Mononuclear cell (primary cell): ENCODE data around the gene TTC28. TPM values are rescaled to one million over a fixed set of nuclear protein-coding genes. Genes with fewer than 3 reads are reported as not detected.
"Not testable (repeated sequence)": the region's sequence is repeated elsewhere in the genome, so short reads cannot be mapped to it uniquely, and the experiment has no call there.

Experiments used
- H3K27me3 ChIP-seq: 2 replicates; pipeline ENCODE4 v1.6.0; 2011; ENCODE audit warnings: low read length, control low read depth; ENCODE audit not compliant: insufficient read depth
- H3K4me1 ChIP-seq: 2 replicates; pipeline ENCODE4 v1.5.1; 2011; ENCODE audit warnings: mild to moderate bottlenecking, low read length, control low read depth; ENCODE audit not compliant: insufficient read depth
- H3K4me3 ChIP-seq: 2 replicates; pipeline ENCODE4 v1.5.1; 2011; ENCODE audit warnings: mild to moderate bottlenecking, low read length, moderate library complexity
- H3K9me3 ChIP-seq: 2 replicates; pipeline ENCODE4 v1.5.1; 2011; ENCODE audit warnings: low read depth, mild to moderate bottlenecking, control low read depth, low read length
- total RNA-seq: library from RNA; depleted of rRNA; stranded (reverse); fragments of >200 nt; gene quantifications from one replicate; pipeline ENCODE4 v1.2.3, GENCODE V29; 2012

The TTC28 gene
- total RNA-seq, 1 donor = 1.5 TPM

GRCh38 chr22:28477556-28477955, 202.1 kb downstream of the TTC28 start:
- Histone ChIP-seq H3K9me3 (no peaks in the 10 kb centered on the region), H3K27me3 (no peaks in the 10 kb centered on the region), H3K4me1 (no peaks in the 10 kb centered on the region), H3K4me3 (no peak overlapping the region)

GRCh38 chr22:28474330-28474729, 205.3 kb downstream of the TTC28 start:
- no peak overlapping the region for H3K4me3 ChIP-seq
- no peaks in the 10 kb centered on the region for H3K27me3 ChIP-seq
- H3K4me1 ChIP-seq = no peaks in the 10 kb centered on the region
- no peaks in the 10 kb centered on the region for H3K9me3 ChIP-seq

DNA sequence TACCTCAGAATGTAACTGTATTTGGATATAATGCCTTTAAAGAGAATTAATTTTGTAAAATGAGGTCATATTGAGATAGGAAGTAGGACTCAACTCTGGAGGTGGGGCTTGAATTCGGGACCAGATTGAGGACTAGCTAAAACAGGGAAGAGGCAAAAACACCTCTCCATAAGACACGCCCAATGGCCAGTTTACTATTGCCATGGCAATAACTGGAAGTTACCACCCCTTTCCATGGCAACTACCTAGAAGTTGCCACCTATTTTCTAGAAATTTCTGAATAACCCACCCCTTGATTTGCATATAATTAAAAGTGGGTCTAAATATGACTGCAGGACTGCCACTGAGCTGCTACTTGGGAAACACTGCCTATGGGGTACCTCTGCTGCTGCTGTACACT, 206.4 kb downstream of the TTC28 start:
- Histone ChIP-seq H3K4me3 (no peak overlapping the region), H3K27me3 (no peaks in the 10 kb centered on the region), H3K9me3 (no peaks in the 10 kb centered on the region), H3K4me1 (no peaks in the 10 kb centered on the region)

DNA sequence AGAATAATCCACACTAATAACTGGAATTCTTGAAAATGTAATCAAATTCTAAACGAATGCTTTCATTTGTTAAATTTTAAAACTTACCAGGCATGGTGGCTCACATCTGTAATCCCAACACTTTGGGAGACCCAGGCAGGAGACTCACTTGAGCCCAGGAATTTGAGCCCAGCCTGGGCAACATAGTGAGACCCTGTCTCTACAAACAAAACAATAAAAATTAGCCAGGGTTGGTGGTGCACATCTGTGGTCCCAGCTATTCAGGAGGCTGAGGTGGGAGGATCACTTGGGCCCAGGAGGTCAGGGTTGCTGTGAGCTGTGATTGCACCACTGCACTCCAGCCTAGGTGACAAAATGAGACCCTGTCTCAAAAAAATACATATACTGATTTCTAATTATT, 212.6 kb downstream of the TTC28 start:
- not testable (repeated sequence) for H3K9me3 ChIP-seq, H3K4me1 ChIP-seq, H3K27me3 ChIP-seq, H3K4me3 ChIP-seq

DNA sequence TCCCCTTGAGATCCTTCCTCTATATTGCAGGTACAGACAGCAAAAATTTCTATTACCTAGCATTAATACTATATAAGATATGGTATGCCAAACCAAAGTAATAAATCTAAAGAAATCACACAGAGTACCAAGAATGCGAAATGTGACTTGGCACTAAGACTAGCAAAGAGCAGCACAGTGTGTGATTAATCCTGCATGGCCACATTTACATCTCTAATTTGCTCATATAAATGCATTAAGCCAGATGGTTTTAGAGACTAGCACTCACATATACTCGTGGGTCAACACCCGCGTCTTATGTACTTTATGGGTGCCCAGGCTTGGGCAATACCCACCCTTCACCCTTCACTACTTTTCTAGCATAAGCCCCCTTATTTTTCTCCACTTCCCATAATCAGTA, 213.2 kb downstream of the TTC28 start:
- Histone ChIP-seq H3K9me3 (no peaks in the 10 kb centered on the region), H3K4me1 (no peaks in the 10 kb centered on the region), H3K27me3 (no peaks in the 10 kb centered on the region), H3K4me3 (no peak overlapping the region)

- H3K4me1 ChIP-seq = no peaks in the 10 kb centered on the region
- H3K4me3 ChIP-seq = no peak overlapping the region
- H3K9me3 ChIP-seq = no peaks in the 10 kb centered on the region
- no peaks in the 10 kb centered on the region for H3K27me3 ChIP-seq
Observed at GRCh38 chr22:28465841-28466240, 213.8 kb downstream of the TTC28 start.

- no peaks in the 10 kb centered on the region for H3K4me1 ChIP-seq
- no peak overlapping the region for H3K4me3 ChIP-seq
- H3K27me3 ChIP-seq = no peaks in the 10 kb centered on the region
- H3K9me3 ChIP-seq = no peaks in the 10 kb centered on the region
Observed at GRCh38 chr22:28464127-28464526, 215.5 kb downstream of the TTC28 start.

DNA sequence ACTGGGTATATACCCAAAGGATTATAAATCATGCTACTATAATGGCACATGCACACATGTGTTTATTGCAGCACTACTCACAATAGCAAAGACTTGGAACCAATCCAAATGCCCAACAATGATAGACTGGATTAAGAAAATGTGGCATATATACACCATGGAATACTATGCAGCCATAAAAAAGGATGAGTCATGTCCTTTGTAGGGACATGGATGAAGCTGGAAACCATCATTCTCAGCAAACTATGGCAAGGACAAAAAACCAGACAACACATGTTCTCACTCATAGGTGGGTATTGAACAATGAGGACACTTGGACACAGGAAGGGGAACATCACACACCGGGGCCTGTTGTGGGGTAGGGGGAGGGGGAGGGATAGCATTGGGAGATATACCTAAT, 216.2 kb downstream of the TTC28 start:
- H3K4me3 ChIP-seq, H3K27me3 ChIP-seq, H3K4me1 ChIP-seq, H3K9me3 ChIP-seq: not testable (repeated sequence)

DNA sequence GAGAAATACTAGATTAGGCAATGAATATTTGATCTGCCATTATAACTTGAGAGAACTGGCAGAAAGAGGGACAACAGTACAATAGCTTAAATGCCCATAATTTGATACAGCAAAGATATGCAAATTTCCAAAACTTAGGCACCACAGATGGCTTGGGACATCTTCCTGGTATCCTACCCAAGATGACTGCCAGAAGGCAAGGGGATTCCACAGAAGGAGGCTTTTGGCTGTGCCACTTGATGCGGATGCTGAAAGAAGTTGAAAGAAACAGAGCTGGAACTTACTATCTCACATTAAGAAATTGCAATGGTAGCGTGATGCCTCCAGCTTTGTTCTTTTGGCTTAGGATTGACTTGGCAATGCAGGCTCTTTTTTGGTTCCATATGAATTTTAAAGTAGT, 216.7 kb downstream of the TTC28 start:
- Histone ChIP-seq H3K4me1 (no peaks in the 10 kb centered on the region), H3K9me3 (no peaks in the 10 kb centered on the region), H3K4me3 (no peak overlapping the region), H3K27me3 (no peaks in the 10 kb centered on the region)

- no peak overlapping the region for H3K4me3 ChIP-seq
- no peaks in the 10 kb centered on the region for H3K9me3 ChIP-seq
- H3K27me3 ChIP-seq = no peaks in the 10 kb centered on the region
- no peaks in the 10 kb centered on the region for H3K4me1 ChIP-seq
Observed at GRCh38 chr22:28462041-28462440, 217.6 kb downstream of the TTC28 start.

DNA sequence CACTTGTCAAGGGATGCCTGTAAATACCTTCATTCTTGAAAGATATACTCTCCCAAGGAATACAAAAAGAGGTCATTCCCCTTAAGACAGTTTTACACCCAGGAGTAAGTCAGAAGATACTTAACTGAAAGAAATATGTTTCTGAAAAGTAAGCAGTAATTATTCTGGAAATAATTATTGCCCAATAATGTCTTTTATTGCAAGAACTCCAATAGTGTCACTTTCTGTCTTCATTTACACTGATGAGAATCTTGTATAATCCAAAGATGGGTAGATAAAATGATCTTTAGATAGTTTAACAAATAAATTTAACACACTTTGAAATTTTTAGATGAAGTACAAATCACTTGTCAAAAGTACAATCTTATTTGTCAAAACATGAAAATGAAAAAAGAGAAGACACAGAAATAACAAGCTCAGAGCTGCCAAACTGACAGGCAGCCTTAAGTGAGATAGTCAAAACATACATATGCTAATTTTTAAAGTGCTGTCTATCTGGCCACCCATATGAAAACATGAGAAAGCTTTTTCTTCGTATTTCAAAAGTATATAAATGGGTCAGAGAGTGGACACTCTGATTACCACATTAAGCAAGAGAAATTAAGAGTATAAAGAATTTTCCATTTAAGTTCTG, 225.1 kb downstream of the TTC28 start:
- no peaks in the 10 kb centered on the region for H3K27me3 ChIP-seq
- H3K4me1 ChIP-seq = no peaks in the 10 kb centered on the region
- no peaks in the 10 kb centered on the region for H3K9me3 ChIP-seq
- no peak overlapping the region for H3K4me3 ChIP-seq

GRCh38 chr22:28450109-28450508, 229.5 kb downstream of the TTC28 start:
- H3K27me3 ChIP-seq = no peaks in the 10 kb centered on the region
- no peaks in the 10 kb centered on the region for H3K9me3 ChIP-seq
- H3K4me1 ChIP-seq = no peaks in the 10 kb centered on the region
- no peak overlapping the region for H3K4me3 ChIP-seq

DNA sequence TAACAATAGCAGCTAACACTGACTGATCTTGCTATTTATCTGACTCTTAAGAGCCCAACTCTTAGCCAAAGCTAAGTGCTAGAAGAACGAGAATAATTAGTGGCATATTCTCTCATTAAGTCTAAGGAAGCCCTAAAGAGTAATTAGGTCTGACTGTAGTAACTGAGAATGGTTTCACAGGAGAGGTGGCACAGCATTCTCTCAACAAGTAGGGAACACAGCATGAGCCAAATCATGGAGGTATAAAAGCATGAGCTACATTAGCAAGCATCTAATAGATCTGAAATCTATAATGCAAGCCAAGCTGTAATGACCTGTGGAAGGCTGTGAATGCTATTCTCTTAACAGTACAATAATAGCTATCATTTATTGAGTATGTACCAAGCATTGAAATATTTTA, 230.6 kb downstream of the TTC28 start:
- no peak overlapping the region for H3K4me3 ChIP-seq
- H3K9me3 ChIP-seq = no peaks in the 10 kb centered on the region
- no peaks in the 10 kb centered on the region for H3K4me1 ChIP-seq
- H3K27me3 ChIP-seq = no peaks in the 10 kb centered on the region

- H3K4me1 ChIP-seq = no peaks in the 10 kb centered on the region
- H3K27me3 ChIP-seq = no peaks in the 10 kb centered on the region
- H3K9me3 ChIP-seq = no peaks in the 10 kb centered on the region
- H3K4me3 ChIP-seq = no peak overlapping the region
Observed at GRCh38 chr22:28448625-28449024, 231.0 kb downstream of the TTC28 start.

DNA sequence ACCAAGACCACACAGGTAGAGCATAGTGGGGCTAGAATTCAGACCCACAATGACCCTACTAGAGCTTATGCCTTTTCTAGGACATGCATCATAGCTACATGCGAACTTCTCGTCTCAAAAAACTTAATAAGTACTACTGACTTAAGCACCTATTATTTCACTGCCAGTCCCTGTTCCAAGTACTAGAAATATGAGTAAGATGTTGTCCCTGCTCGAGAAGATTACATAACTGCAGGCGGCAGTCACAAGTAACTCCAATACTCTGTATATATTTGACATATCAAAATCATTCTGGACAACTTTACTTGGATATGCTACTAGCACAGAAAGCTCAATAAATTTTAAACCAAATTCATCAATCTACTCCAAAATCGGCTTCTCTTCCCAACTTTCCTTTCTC, 235.0 kb downstream of the TTC28 start:
- Histone ChIP-seq H3K4me1 (peaks cover 24% of the 10 kb centered on the region), H3K9me3 (no peaks in the 10 kb centered on the region), H3K4me3 (no peak overlapping the region), H3K27me3 (no peaks in the 10 kb centered on the region)

- H3K4me1 ChIP-seq = peaks cover 24% of the 10 kb centered on the region
- peak overlapping the region; percentile 38 for H3K4me3 ChIP-seq
- H3K9me3 ChIP-seq = no peaks in the 10 kb centered on the region
- no peaks in the 10 kb centered on the region for H3K27me3 ChIP-seq
Observed at GRCh38 chr22:28443526-28443876, 236.1 kb downstream of the TTC28 start.
